Liver (tissue), 9 donors: ENCODE results near the gene ITGB7. TPM values are rescaled to one million over a fixed set of nuclear protein-coding genes. Genes with fewer than 3 reads are reported as not detected.
A peak's percentile ranks its signal among the peaks of the same experiment; 100 is the strongest.

Source experiments
- DNase-seq: peaks from one replicate; pipeline ENCODE4 v3.0.0-alpha.2; 2017; ENCODE audit warnings: low spot score
- H3K27ac ChIP-seq, 2 donors: one replicate each; pipeline ENCODE4 v1.7.0; 2013; ENCODE audit warnings: inconsistent platforms in 2 of 2, low read length in 2 of 2, control low read depth in 1 of 2, low read depth in 1 of 2, mild to moderate bottlenecking in 1 of 2
- H3K27me3 ChIP-seq, 4 donors: one replicate each; pipeline versions ENCODE4 v1.6.1 to v1.7.0; 2013; ENCODE audit warnings: low read length in 3 of 4, inconsistent platforms in 1 of 4, mild to moderate bottlenecking in 1 of 4, moderate library complexity in 1 of 4; ENCODE audit not compliant: control insufficient read depth in 4 of 4, insufficient read depth in 4 of 4
- H3K36me3 ChIP-seq, 4 donors: one replicate each; pipeline versions ENCODE4 v1.6.1 to v1.7.0; 2013; ENCODE audit warnings: low read length in 3 of 4, mild to moderate bottlenecking in 3 of 4, low read depth in 1 of 4, moderate library complexity in 1 of 4; ENCODE audit not compliant: control insufficient read depth in 4 of 4, insufficient read depth in 3 of 4
- H3K4me1 ChIP-seq, 4 donors: one replicate each; pipeline versions ENCODE4 v1.6.1 to v1.7.0; 2013; ENCODE audit warnings: low read length in 3 of 4, mild to moderate bottlenecking in 3 of 4, moderate library complexity in 1 of 4; ENCODE audit not compliant: control insufficient read depth in 4 of 4, insufficient read depth in 4 of 4
- H3K4me3 ChIP-seq, 3 donors: one replicate each; pipeline versions ENCODE4 v1.6.1 to v1.7.0; 2013; ENCODE audit warnings: low read length in 3 of 3, control low read depth in 1 of 3, low read depth in 1 of 3, mild to moderate bottlenecking in 1 of 3
- H3K9ac ChIP-seq, 2 donors: one replicate each; pipeline ENCODE4 v1.7.0; 2013; ENCODE audit warnings: low read length in 2 of 2, mild to moderate bottlenecking in 2 of 2, moderate library complexity in 2 of 2, control low read depth in 1 of 2, low read depth in 1 of 2
- H3K9me3 ChIP-seq, 4 donors: one replicate each; pipeline versions ENCODE4 v1.6.1 to v1.7.0; 2013; ENCODE audit warnings: low read length in 3 of 4; ENCODE audit not compliant: control insufficient read depth in 4 of 4
- ATF3 ChIP-seq: IDR thresholded peaks from 2 replicates; pipeline ENCODE4 v1.6.1; 2016; ENCODE audit warnings: antibody characterized with exemption
- EGR1 ChIP-seq, 2 donors: IDR thresholded peaks; 2 replicates each; pipeline ENCODE4 v1.6.1; 2016 to 2018; ENCODE audit warnings: antibody characterized with exemption in 2 of 2, low read depth in 2 of 2
- FOXA1 ChIP-seq: IDR thresholded peaks from 2 replicates; pipeline ENCODE4 v1.6.1; 2016; ENCODE audit warnings: antibody characterized with exemption
- FOXA2 ChIP-seq: IDR thresholded peaks from 2 replicates; pipeline ENCODE4 v1.6.1; 2016; ENCODE audit warnings: antibody characterized with exemption
- GABPA ChIP-seq, 2 donors: IDR thresholded peaks in 1 of 2; conservative IDR thresholded peaks in 1 of 2; 2 replicates each; pipeline ENCODE4 v1.6.1; 2016; ENCODE audit warnings: antibody characterized with exemption in 2 of 2, mild to moderate bottlenecking in 1 of 2, moderate library complexity in 1 of 2
- HNF4A ChIP-seq, 2 donors: conservative IDR thresholded peaks; 2 replicates each; pipeline ENCODE4 v1.6.1; 2016; ENCODE audit warnings: antibody characterized with exemption in 2 of 2, mild to moderate bottlenecking in 2 of 2
- HNF4G ChIP-seq: IDR thresholded peaks from 2 replicates; pipeline ENCODE4 v1.6.1; 2016; ENCODE audit warnings: antibody characterized with exemption
- JUND ChIP-seq, 2 donors: IDR thresholded peaks; 2 replicates each; pipeline ENCODE4 v1.6.1; 2016; ENCODE audit warnings: antibody characterized with exemption in 2 of 2
- NR2F2 ChIP-seq: IDR thresholded peaks from 2 replicates; pipeline ENCODE4 v1.6.1; 2016; ENCODE audit warnings: antibody characterized with exemption
- RAD21 ChIP-seq, 2 donors: IDR thresholded peaks; 2 replicates each; pipeline ENCODE4 v1.6.1; 2016; ENCODE audit warnings: antibody characterized with exemption in 2 of 2, mild to moderate bottlenecking in 2 of 2
- SP1 ChIP-seq: IDR thresholded peaks from 2 replicates; pipeline ENCODE4 v1.6.1; 2018; ENCODE audit warnings: antibody characterized with exemption, mild to moderate bottlenecking
- YY1 ChIP-seq: IDR thresholded peaks from 2 replicates; pipeline ENCODE4 v1.6.1; 2016; ENCODE audit warnings: antibody characterized with exemption, mild to moderate bottlenecking
- ZBTB33 ChIP-seq: IDR thresholded peaks from 2 replicates; pipeline ENCODE4 v1.6.1; 2016; ENCODE audit warnings: antibody characterized with exemption
- WGBS: extraction: QIAGEN DNeasy Blood & Tissue Kit; methylation state at CpG from one replicate; pipeline ENCODE4 v1.1.7; 2013; 5-methylcytosine and 5-hydroxymethylcytosine counted together
- polyA plus RNA-seq, 2 donors: library from polyadenylated mRNA; stranded (reverse) in 1 of 2; unstranded in 1 of 2; fragments of 200-250 nt in 1 of 2; fragments of >200 nt in 1 of 2; fragmentation: Nextera tagmentation in 1 of 2; extraction: Ambion mirVana in 1 of 2; gene quantifications; one replicate each; pipeline versions ENCODE4 v1.2.1 to v1.2.3, GENCODE V29; 2013 to 2015
- total RNA-seq, 2 donors: library from RNA; depleted of rRNA; stranded (reverse); fragments of >200 nt; gene quantifications; one replicate each; pipeline ENCODE4 v1.2.3, GENCODE V29; 2014
- TF ChIP-seq, protein P1 (sequence below): IDR thresholded peaks from 2 replicates; pipeline ENCODE4 v1.6.1; 2016; ENCODE audit warnings: antibody characterized with exemption, mild to moderate bottlenecking
- TF ChIP-seq, protein P2 (sequence below): IDR thresholded peaks from 2 replicates; pipeline ENCODE4 v1.6.1; 2016; ENCODE audit warnings: antibody characterized with exemption
- donor health status: healthy.
- donor health status: healthy.
- donor health status: healthy.
- donor health status: healthy.
- donor health status: healthy.

ITGB7 gene
- total and polyA plus RNA-seq, 4 donors = 1.7 to 2.4 (median 2.1) TPM

GRCh38 chr12:53219956-53220693, 13.1 kb upstream of the ITGB7 start:
- Histone ChIP-seq H3K27me3 (no peaks in the 10 kb centered on the region), H3K9ac (no peak overlapping the region), H3K9me3 (no peaks in the 10 kb centered on the region), H3K4me1 (peaks cover 0 to 26% (median 10%) of the 10 kb centered on the region in 4 donors), H3K27ac (peak overlapping the region; percentile 97 to 98), H3K36me3 (no peaks in the 10 kb centered on the region), H3K4me3 (peak overlapping the region; percentile 57 to 82 (median 72))
- DNase-seq = no peak
- TF ChIP-seq EGR1 (IDR thresholded peaks at IDR 0.05; ENCODE audit: low read depth in 2 of 2) (no peak), SP1 (no peak), HNF4A (conservative IDR thresholded peaks at IDR 0.05) (no peak), ATF3 (no peak)
- TF ChIP-seq, protein P1, sequence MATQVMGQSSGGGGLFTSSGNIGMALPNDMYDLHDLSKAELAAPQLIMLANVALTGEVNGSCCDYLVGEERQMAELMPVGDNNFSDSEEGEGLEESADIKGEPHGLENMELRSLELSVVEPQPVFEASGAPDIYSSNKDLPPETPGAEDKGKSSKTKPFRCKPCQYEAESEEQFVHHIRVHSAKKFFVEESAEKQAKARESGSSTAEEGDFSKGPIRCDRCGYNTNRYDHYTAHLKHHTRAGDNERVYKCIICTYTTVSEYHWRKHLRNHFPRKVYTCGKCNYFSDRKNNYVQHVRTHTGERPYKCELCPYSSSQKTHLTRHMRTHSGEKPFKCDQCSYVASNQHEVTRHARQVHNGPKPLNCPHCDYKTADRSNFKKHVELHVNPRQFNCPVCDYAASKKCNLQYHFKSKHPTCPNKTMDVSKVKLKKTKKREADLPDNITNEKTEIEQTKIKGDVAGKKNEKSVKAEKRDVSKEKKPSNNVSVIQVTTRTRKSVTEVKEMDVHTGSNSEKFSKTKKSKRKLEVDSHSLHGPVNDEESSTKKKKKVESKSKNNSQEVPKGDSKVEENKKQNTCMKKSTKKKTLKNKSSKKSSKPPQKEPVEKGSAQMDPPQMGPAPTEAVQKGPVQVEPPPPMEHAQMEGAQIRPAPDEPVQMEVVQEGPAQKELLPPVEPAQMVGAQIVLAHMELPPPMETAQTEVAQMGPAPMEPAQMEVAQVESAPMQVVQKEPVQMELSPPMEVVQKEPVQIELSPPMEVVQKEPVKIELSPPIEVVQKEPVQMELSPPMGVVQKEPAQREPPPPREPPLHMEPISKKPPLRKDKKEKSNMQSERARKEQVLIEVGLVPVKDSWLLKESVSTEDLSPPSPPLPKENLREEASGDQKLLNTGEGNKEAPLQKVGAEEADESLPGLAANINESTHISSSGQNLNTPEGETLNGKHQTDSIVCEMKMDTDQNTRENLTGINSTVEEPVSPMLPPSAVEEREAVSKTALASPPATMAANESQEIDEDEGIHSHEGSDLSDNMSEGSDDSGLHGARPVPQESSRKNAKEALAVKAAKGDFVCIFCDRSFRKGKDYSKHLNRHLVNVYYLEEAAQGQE = no peak
- WGBS = 6% methylated on average over 52 of the region's 53 CpGs

DNA sequence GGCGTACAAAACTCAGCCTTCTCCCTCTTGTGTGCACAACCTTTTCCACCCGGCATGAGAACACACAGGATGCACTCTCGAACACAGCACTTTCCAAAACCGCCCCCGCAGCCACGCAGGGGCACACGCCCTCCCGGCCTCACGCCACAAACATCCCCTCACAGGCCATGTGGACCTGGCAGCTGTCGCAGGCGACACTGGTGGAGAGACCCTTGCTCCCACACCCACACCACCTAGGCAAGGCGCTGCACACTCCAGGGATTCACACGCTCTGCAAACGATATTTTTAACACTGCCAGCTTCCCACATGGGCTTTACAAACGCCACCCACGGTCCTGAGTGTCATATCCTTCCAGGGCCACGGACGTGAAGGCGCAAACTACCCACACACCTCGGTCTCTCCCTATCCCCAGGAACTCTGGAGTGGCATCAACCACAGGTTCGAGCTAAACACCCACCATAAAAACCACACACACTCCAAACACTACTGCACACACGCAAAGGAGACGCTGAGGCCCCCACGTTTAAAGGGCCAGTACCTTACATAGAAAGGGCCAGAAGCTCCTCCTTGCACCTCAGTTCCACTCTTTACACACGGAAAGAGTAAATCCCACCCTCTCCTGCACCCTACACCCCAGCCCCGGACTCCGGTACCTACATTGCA, 12.4 kb upstream of the ITGB7 start:
- DNase-seq = no peak
- H3K27ac ChIP-seq = peak overlapping the region; percentile 39 to 98

More for the DNA sequence above, 12.4 kb upstream of the ITGB7 start:
- H3K9me3 ChIP-seq = no peaks in the 10 kb centered on the region
- H3K27me3 ChIP-seq = no peaks in the 10 kb centered on the region
- H3K4me1 ChIP-seq = peaks cover 0 to 28% (median 10%) of the 10 kb centered on the region in 4 donors
- no peaks in the 10 kb centered on the region for H3K36me3 ChIP-seq
- no peak for TF ChIP-seq YY1
- TF ChIP-seq RAD21 (IDR thresholded peaks at IDR 0.05) = no peak
- no peak for TF ChIP-seq SP1
- TF ChIP-seq HNF4G = no peak
- no peak for TF ChIP-seq HNF4A (conservative IDR thresholded peaks at IDR 0.05)
- TF ChIP-seq FOXA1 = no peak
- TF ChIP-seq FOXA2 = no peak
- TF ChIP-seq, protein P1 = no peak
- no peak for TF ChIP-seq EGR1 (IDR thresholded peaks at IDR 0.05; ENCODE audit: low read depth in 2 of 2)
- no peak for TF ChIP-seq ATF3
- TF ChIP-seq JUND (IDR thresholded peaks at IDR 0.05) = no peak
- TF ChIP-seq NR2F2 = no peak
- no peak for TF ChIP-seq GABPA (IDR thresholded peaks at IDR 0.05 in 1 of 2, conservative IDR thresholded peaks at IDR 0.05 in 1 of 2)
- TF ChIP-seq, protein P2, sequence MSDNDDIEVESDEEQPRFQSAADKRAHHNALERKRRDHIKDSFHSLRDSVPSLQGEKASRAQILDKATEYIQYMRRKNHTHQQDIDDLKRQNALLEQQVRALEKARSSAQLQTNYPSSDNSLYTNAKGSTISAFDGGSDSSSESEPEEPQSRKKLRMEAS = no peak
- no peak for TF ChIP-seq ZBTB33
- H3K4me3 ChIP-seq = peak overlapping the region in 2 of 3 donors; percentile 52 to 57
- H3K9ac ChIP-seq = peak overlapping the region in 1 of 2 donors; percentile 28
- WGBS = 32% methylated on average over 27 of the region's 27 CpGs
